ENCODE measurements around the gene HSD3B2.

HSD3B2 gene

DNA sequence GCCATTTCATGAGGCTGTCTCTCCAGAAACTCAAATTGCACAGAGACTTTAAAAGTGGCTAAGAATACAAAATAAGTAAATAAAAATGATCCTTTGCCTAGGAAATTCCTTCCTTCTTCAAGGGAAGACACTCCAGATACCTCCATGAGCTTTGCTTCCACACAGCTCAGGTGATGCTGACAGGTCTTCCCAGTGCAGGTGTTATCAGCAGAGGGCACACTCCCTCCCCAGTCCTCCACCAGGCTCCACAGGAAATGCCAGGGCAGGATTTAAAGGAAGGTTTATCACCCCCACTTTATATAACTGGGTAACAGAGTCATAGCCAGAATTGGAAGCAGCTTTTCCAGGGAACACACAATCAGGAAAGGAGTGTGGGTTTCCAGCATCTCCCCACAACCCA lies 5.7 kb downstream of the HSD3B2 start:
- no peaks in the 10 kb centered on the region for H3K9me3 ChIP-seq (ENCODE audit: control insufficient read depth, insufficient read depth, low read length)
- H3K9ac ChIP-seq (ENCODE audit: low read depth, low read length): no peak overlapping the region
- H3K36me3 ChIP-seq (ENCODE audit: insufficient read depth, low read length): no peaks in the 10 kb centered on the region; the same call in 1 of the 2 replicates
- H3K4me1 ChIP-seq (ENCODE audit: insufficient read depth, low read length): no peaks in the 10 kb centered on the region

- Histone ChIP-seq H3K9ac (ENCODE audit: low read depth, low read length) (no peak overlapping the region), H3K36me3 (ENCODE audit: insufficient read depth, low read length) (no peaks in the 10 kb centered on the region; the same call in 1 of the 2 replicates), H3K9me3 (ENCODE audit: control insufficient read depth, insufficient read depth, low read length) (no peaks in the 10 kb centered on the region), H3K4me1 (ENCODE audit: insufficient read depth, low read length) (no peaks in the 10 kb centered on the region)
Observed at GRCh38 chr1:119422631-119423030, 7.7 kb downstream of the HSD3B2 start.

- H3K9me3 ChIP-seq (ENCODE audit: control insufficient read depth, insufficient read depth, low read length): no peaks in the 10 kb centered on the region
- H3K4me1 ChIP-seq (ENCODE audit: insufficient read depth, low read length): no peaks in the 10 kb centered on the region
- no peak overlapping the region for H3K9ac ChIP-seq (ENCODE audit: low read depth, low read length)
- H3K36me3 ChIP-seq (ENCODE audit: insufficient read depth, low read length): no peaks in the 10 kb centered on the region
Observed at GRCh38 chr1:119428991-119429390, 14.0 kb downstream of the HSD3B2 start.

GRCh38 chr1:119429687-119430086 lies 14.7 kb downstream of the HSD3B2 start:
- no peaks in the 10 kb centered on the region for H3K4me1 ChIP-seq (ENCODE audit: insufficient read depth, low read length)
- no peaks in the 10 kb centered on the region for H3K36me3 ChIP-seq (ENCODE audit: insufficient read depth, low read length)
- H3K9me3 ChIP-seq (ENCODE audit: control insufficient read depth, insufficient read depth, low read length): no peaks in the 10 kb centered on the region
- no peak overlapping the region for H3K9ac ChIP-seq (ENCODE audit: low read depth, low read length)

GRCh38 chr1:119430486-119430885 lies 15.5 kb downstream of the HSD3B2 start:
- Histone ChIP-seq H3K9me3 (ENCODE audit: control insufficient read depth, insufficient read depth, low read length) (no peaks in the 10 kb centered on the region), H3K4me1 (ENCODE audit: insufficient read depth, low read length) (no peaks in the 10 kb centered on the region), H3K9ac (ENCODE audit: low read depth, low read length) (no peak overlapping the region)

DNA sequence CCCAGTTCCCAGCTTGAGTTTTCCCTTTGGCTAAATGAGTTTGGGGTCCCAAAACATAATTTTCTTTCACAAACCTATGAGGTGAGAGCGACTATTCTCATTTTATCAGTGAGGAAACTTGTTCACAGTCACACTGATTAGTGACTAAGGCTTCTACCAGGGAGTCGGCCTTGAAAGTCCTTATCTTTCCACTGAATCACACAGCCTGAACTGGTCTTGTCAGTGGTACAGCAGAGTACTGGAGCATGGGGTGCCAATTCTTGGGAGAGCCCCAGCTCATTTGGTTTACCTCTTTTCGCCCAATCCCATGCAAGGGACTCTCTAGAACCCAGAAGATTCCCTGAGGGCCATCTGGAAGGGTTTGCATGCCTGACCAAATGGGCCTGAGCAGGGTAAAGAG lies 16.9 kb downstream of the HSD3B2 start:
- Histone ChIP-seq H3K9me3 (ENCODE audit: control insufficient read depth, insufficient read depth, low read length) (no peaks in the 10 kb centered on the region), H3K36me3 (ENCODE audit: insufficient read depth, low read length) (no peaks in the 10 kb centered on the region), H3K9ac (ENCODE audit: low read depth, low read length) (no peak overlapping the region), H3K4me1 (ENCODE audit: insufficient read depth, low read length) (no peaks in the 10 kb centered on the region)

More at GRCh38 chr1:119430486-119430885, 15.5 kb downstream of the HSD3B2 start:
- H3K36me3 ChIP-seq (ENCODE audit: insufficient read depth, low read length): no peaks in the 10 kb centered on the region

GRCh38 chr1:119435052-119435451 lies 20.1 kb downstream of the HSD3B2 start:
- Histone ChIP-seq H3K4me1 (ENCODE audit: insufficient read depth, low read length) (no peaks in the 10 kb centered on the region), H3K9ac (ENCODE audit: low read depth, low read length) (no peak overlapping the region), H3K9me3 (ENCODE audit: control insufficient read depth, insufficient read depth, low read length) (no peaks in the 10 kb centered on the region), H3K36me3 (ENCODE audit: insufficient read depth, low read length) (no peaks in the 10 kb centered on the region)

DNA sequence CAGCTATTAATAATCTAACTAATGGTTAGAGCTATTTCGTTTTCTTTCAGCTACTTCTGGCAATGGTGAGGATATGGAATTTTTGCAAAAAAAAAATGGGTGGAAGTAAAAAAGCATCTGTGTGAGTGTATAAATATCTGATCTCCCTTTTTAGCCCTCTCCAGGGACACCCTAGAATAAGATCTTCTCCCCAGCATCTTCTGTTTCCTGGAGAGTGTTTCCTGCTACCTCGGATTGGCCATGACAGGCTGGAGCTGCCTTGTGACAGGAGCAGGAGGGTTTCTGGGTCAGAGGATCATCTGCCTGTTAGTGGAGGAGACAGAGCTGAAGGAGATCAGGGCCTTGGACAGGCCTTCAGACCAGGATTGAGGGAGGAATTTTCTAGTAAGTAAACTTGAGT lies 23.8 kb downstream of the HSD3B2 start:
- Histone ChIP-seq H3K36me3 (ENCODE audit: insufficient read depth, low read length) (no peaks in the 10 kb centered on the region), H3K9me3 (ENCODE audit: control insufficient read depth, insufficient read depth, low read length) (no peaks in the 10 kb centered on the region), H3K9ac (ENCODE audit: low read depth, low read length) (no peak overlapping the region), H3K4me1 (ENCODE audit: insufficient read depth, low read length) (no peaks in the 10 kb centered on the region)

GRCh38 chr1:119440721-119441307 lies 25.9 kb downstream of the HSD3B2 start:
- Histone ChIP-seq H3K9me3 (ENCODE audit: control insufficient read depth, insufficient read depth, low read length) (no peaks in the 10 kb centered on the region), H3K9ac (ENCODE audit: low read depth, low read length) (no peak overlapping the region), H3K36me3 (ENCODE audit: insufficient read depth, low read length) (no peaks in the 10 kb centered on the region), H3K4me1 (ENCODE audit: insufficient read depth, low read length) (no peaks in the 10 kb centered on the region)

DNA sequence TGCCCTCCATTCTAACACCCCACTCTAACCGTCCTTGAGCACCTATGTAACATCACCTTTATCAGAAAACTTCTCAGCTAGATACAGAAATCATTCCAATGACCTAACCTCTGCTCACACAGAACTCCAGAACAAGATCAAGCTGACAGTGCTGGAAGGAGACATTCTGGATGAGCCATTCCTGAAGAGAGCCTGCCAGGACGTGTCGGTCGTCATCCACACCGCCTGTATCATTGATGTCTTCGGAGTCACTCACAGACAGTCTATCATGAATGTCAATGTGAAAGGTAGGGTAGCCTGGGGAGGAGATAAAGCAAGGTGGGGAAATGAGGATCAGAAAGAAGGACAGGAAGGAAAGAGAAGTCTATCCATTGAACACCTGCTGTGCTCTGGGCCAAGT lies 27.8 kb downstream of the HSD3B2 start:
- no peaks in the 10 kb centered on the region for H3K9me3 ChIP-seq (ENCODE audit: control insufficient read depth, insufficient read depth, low read length)
- H3K4me1 ChIP-seq (ENCODE audit: insufficient read depth, low read length): no peaks in the 10 kb centered on the region
- no peak overlapping the region for H3K9ac ChIP-seq (ENCODE audit: low read depth, low read length)
- H3K36me3 ChIP-seq (ENCODE audit: insufficient read depth, low read length): no peaks in the 10 kb centered on the region

DNA sequence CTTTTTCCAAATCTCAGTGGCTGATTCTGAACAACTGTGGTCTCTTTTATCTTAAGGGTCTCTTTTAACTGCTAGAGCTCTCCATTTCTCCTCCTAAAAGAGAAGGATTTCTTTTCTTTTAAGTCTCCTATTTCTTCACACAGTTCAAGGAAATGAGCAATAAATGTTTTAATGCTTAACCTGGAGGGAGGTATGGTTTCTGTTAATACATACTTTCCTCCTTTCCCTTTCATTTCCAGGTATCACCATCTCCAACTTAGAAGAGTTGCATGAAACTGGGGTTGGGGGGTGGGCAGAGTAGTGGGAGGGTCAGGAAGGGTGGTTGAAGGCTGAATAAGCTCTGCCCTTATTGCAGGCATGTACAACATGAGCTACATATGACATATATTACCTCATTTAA lies 31.4 kb downstream of the HSD3B2 start:
- Histone ChIP-seq H3K9ac (ENCODE audit: low read depth, low read length) (no peak overlapping the region), H3K9me3 (ENCODE audit: control insufficient read depth, insufficient read depth, low read length) (no peaks in the 10 kb centered on the region), H3K4me1 (ENCODE audit: insufficient read depth, low read length) (no peaks in the 10 kb centered on the region), H3K36me3 (ENCODE audit: insufficient read depth, low read length) (no peaks in the 10 kb centered on the region)

GRCh38 chr1:119447344-119448126 lies 32.6 kb downstream of the HSD3B2 start:
- no peaks in the 10 kb centered on the region for H3K36me3 ChIP-seq (ENCODE audit: insufficient read depth, low read length)
- H3K9ac ChIP-seq (ENCODE audit: low read depth, low read length): no peak overlapping the region
- no peaks in the 10 kb centered on the region for H3K9me3 ChIP-seq (ENCODE audit: control insufficient read depth, insufficient read depth, low read length)

DNA sequence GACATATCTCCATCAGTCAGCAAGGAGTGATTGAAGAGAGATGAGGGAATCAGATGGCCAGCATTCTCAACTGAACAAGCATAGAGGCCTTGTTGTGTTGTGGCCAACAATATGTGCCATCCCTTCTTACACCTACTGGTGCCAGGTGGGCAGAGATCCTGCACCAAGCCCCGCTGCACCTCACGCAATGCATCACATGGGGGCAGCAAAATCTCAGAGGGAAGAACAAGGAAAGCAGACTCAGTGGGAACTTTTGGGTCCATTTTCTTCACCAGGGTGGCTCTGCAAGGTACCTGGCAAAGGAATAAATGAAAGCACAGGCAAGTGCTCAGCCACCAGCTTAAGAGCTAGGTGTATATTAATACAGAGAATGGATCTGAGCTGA lies 33.2 kb downstream of the HSD3B2 start:
- no peaks in the 10 kb centered on the region for H3K9me3 ChIP-seq (ENCODE audit: control insufficient read depth, insufficient read depth, low read length)
- no peaks in the 10 kb centered on the region for H3K36me3 ChIP-seq (ENCODE audit: insufficient read depth, low read length)
- no peak overlapping the region for H3K9ac ChIP-seq (ENCODE audit: low read depth, low read length)
- no peaks in the 10 kb centered on the region for H3K4me1 ChIP-seq (ENCODE audit: insufficient read depth, low read length)

More at GRCh38 chr1:119447344-119448126, 32.6 kb downstream of the HSD3B2 start:
- no peaks in the 10 kb centered on the region for H3K4me1 ChIP-seq (ENCODE audit: insufficient read depth, low read length)

GRCh38 chr1:119449971-119450370 lies 35.0 kb downstream of the HSD3B2 start:
- H3K4me1 ChIP-seq (ENCODE audit: insufficient read depth, low read length): no peaks in the 10 kb centered on the region
- H3K36me3 ChIP-seq (ENCODE audit: insufficient read depth, low read length): no peaks in the 10 kb centered on the region
- H3K9me3 ChIP-seq (ENCODE audit: control insufficient read depth, insufficient read depth, low read length): no peaks in the 10 kb centered on the region
- H3K9ac ChIP-seq (ENCODE audit: low read depth, low read length): no peak overlapping the region

GRCh38 chr1:119451158-119451557 lies 36.2 kb downstream of the HSD3B2 start:
- Histone ChIP-seq H3K9me3 (ENCODE audit: control insufficient read depth, insufficient read depth, low read length) (no peaks in the 10 kb centered on the region), H3K36me3 (ENCODE audit: insufficient read depth, low read length) (no peaks in the 10 kb centered on the region), H3K4me1 (ENCODE audit: insufficient read depth, low read length) (no peaks in the 10 kb centered on the region), H3K9ac (ENCODE audit: low read depth, low read length) (no peak overlapping the region)
